ENCODE measurements around the gene MPV17L2.

MPV17L2 gene

GRCh38 chr19:18170714-18171255 lies 22.2 kb upstream of the MPV17L2 start:
- peak overlapping the region; percentile 36 for H3K27ac ChIP-seq
- TF ChIP-seq ZFX (IDR thresholded peaks at IDR 0.05; ENCODE audit: borderline replicate concordance) = no peak
- TF ChIP-seq CTCF (IDR thresholded peaks at IDR 0.05) = no peak

GRCh38 chr19:18171605-18172327 lies 21.3 kb upstream of the MPV17L2 start:
- H3K27ac ChIP-seq = peak overlapping the region; percentile 36; the same call in 1 of the 2 replicates
- no peak for TF ChIP-seq CTCF (IDR thresholded peaks at IDR 0.05)
- no peak for TF ChIP-seq ZFX (IDR thresholded peaks at IDR 0.05; ENCODE audit: borderline replicate concordance)

DNA sequence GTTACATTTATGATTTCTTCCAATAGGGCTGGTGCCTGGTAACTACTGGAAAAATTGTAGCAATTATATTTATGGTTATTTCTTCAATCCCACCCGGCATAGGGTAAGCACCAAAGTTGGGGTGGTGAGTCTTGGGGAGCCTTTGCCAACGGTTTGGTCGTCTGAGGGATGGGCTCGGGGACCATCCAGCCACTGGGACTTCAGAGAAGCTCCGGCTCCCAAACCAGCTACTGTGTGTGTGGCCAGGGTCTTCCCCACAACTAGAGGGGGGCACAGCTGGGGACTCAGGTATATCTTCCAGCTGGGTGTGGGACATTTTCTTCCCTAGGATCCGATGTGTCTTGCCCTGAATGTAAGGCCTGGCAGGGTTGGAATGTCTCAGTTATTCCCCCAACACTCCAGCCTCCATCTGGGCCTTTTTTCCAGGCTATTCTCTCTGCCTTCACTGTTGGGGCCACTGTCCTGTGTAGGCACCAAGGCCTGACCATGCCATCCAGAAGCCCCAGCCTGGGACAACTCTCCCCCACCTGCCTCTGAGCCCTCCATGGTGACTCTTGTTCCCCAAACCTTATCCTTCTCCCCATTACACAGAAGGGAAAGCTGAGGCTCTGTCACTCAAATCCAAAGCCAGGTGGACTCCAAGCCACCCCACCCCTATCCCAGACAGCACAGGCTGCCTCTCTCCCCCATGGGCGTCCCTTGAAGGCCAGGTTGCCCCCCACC lies 20.5 kb upstream of the MPV17L2 start:
- TF ChIP-seq ZFX (IDR thresholded peaks at IDR 0.05; ENCODE audit: borderline replicate concordance) (no peak), CTCF (IDR thresholded peaks at IDR 0.05) (no peak)
- H3K27ac ChIP-seq = 0 out of 2 replicates have a peak overlapping the region, but pooled peaks have one; percentile 8

DNA sequence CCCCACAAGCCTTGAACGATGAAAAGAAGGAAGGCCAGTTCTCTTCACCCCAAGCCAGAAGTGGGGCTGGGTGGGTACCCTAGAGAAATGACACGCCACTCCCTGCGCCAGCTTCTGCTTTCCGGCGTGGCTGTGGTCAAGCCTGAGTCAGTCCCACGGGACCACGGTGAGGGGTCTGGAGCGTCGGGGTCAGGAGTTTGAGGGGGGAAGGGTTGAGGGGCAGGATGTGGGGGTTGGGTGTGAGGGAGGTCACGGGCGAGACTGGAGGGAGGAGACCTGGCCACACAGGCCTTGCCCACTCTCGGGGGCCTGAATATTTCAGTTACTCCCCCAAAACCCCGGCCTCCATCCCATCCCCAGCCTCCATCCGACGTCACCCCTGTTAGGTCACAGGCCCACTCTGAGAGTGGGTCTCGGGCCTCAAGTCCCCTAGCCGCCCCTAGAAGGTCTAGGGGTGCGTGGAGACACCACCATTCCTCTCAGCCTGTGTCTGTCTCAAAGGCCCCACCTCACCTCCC lies 19.9 kb upstream of the MPV17L2 start:
- no peak for TF ChIP-seq CTCF (IDR thresholded peaks at IDR 0.05)
- no peak for TF ChIP-seq ZFX (IDR thresholded peaks at IDR 0.05; ENCODE audit: borderline replicate concordance)
- H3K27ac ChIP-seq = peak overlapping the region; percentile 55

- TF ChIP-seq ZFX (IDR thresholded peaks at IDR 0.05; ENCODE audit: borderline replicate concordance) = no peak
- TF ChIP-seq CTCF (IDR thresholded peaks at IDR 0.05) = no peak; the same call in 1 of the 2 replicates
- H3K27ac ChIP-seq = peak within 1 kb of the TSS; percentile 55
Observed at GRCh38 chr19:18173572-18174288, 19.3 kb upstream of the MPV17L2 start, which contains the start of gene IFI30. IFI30 (plus strand) TSS chr19:18173813; CDS start chr19:18173842, 29 bp downstream.

DNA sequence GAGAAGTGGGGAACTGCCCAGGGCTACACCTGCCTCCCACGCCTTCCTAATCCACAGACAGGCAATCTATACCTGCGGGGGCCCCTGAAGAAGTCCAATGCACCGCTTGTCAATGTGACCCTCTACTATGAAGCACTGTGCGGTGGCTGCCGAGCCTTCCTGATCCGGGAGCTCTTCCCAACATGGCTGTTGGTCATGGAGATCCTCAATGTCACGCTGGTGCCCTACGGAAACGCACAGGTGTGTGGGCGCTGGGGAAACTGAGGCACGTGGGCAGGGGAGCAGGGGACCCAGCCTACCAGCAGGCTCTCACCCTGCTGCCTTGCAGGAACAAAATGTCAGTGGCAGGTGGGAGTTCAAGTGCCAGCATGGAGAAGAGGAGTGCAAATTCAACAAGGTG lies 18.0 kb upstream of the MPV17L2 start:
- no peak overlapping the region for H3K27ac ChIP-seq
- TF ChIP-seq ZFX (IDR thresholded peaks at IDR 0.05; ENCODE audit: borderline replicate concordance) = no peak
- TF ChIP-seq CTCF (IDR thresholded peaks at IDR 0.05) = no peak

Measured in 22Rv1 (cell line).